Smooth muscle cell (in vitro differentiated cells): Measurements from ENCODE around the gene KCNIP4. TPM values are rescaled to one million over a fixed set of nuclear protein-coding genes. Genes with fewer than 3 reads are reported as not detected.
"Not testable (repeated sequence)": the region's sequence is repeated elsewhere in the genome, so short reads cannot be mapped to it uniquely, and the experiment has no call there.

Experiments
- DNase-seq: peaks from one replicate; lab custom pipeline; 2025; ENCODE audit not compliant: unreplicated experiment; lab: John Stamatoyannopoulos, UW
- H2AFZ ChIP-seq: fragments of 200-600 bp; sonication (generic); 2 replicates; pipeline ENCODE4 v1.6.0; 2016; ENCODE audit warnings: antibody characterized with exemption, low read depth, mild to moderate bottlenecking
- H3F3A ChIP-seq: fragments of 200-600 bp; sonication (generic); 2 replicates; pipeline ENCODE4 v1.6.0; 2017; ENCODE audit warnings: antibody characterized with exemption, low read depth
- H3K27ac ChIP-seq: fragments of 200-600 bp; sonication (generic); 2 replicates; pipeline ENCODE4 v1.5.1; 2016; ENCODE audit warnings: low read depth, mild to moderate bottlenecking
- H3K27me3 ChIP-seq: fragments of 200-600 bp; sonication (generic); 2 replicates; pipeline ENCODE4 v1.6.1; 2016; ENCODE audit warnings: low read depth, mild to moderate bottlenecking
- H3K36me3 ChIP-seq: fragments of 200-600 bp; sonication (generic); 2 replicates; pipeline ENCODE4 v1.5.1; 2016; ENCODE audit warnings: low read depth
- H3K4me1 ChIP-seq: fragments of 200-600 bp; sonication (generic); 2 replicates; pipeline ENCODE4 v1.5.1; 2016; ENCODE audit warnings: low read depth
- H3K4me2 ChIP-seq: fragments of 200-600 bp; sonication (generic); 2 replicates; pipeline ENCODE4 v1.6.0; 2016; ENCODE audit warnings: mild to moderate bottlenecking
- H3K4me3 ChIP-seq: fragments of 200-600 bp; sonication (generic); 2 replicates; pipeline ENCODE4 v1.5.1; 2016; ENCODE audit warnings: mild to moderate bottlenecking
- H3K79me2 ChIP-seq: fragments of 200-600 bp; sonication (generic); 2 replicates; pipeline ENCODE4 v1.6.0; 2016; ENCODE audit warnings: low read depth, mild to moderate bottlenecking
- H3K9ac ChIP-seq: fragments of 200-600 bp; sonication (generic); 2 replicates; pipeline ENCODE4 v1.6.0; 2016; ENCODE audit warnings: low read depth
- H3K9me3 ChIP-seq: fragments of 200-600 bp; sonication (generic); replicated peaks from 2 replicates; pipeline ENCODE4 v1.5.1; 2016; ENCODE audit warnings: low read depth
- H4K20me1 ChIP-seq: fragments of 200-600 bp; sonication (generic); 2 replicates; pipeline ENCODE4 v1.6.0; 2016; ENCODE audit warnings: low read depth
- CTCF ChIP-seq: fragments of 200-600 bp; sonication (generic); IDR thresholded peaks from 2 replicates; pipeline ENCODE4 v1.5.1; 2017; ENCODE audit warnings: borderline replicate concordance, mild to moderate bottlenecking, antibody characterized with exemption; ENCODE audit not compliant: insufficient read depth, poor library complexity, severe bottlenecking
- WGBS: methylation state at CpG from one replicate; pipeline ENCODE4 v1.1.7; 2016; ENCODE audit warnings: low lambda C conversion rate; 5-methylcytosine and 5-hydroxymethylcytosine counted together
- polyA plus RNA-seq: library from polyadenylated mRNA; unstranded; fragments of >200 nt; fragmentation: Nextera tagmentation; extraction: Ambion mirVana; gene quantifications from 2 replicates; pipeline ENCODE4 v1.2.1, GENCODE V29; 2016
- total RNA-seq: library from RNA; depleted of rRNA; stranded (reverse); fragments of >200 nt; gene quantifications from 2 replicates; pipeline ENCODE4 v1.2.3, GENCODE V29; 2014

Gene KCNIP4
- total RNA-seq: 0.18 TPM in 1 of 2 replicates, not detected in the other
- polyA plus RNA-seq: 0.07 and 0.44 TPM in 2 replicates

GRCh38 chr4:21948347-21949072 lies at the start of gene KCNIP4:
Gene KCNIP4 (minus strand): TSS chr4:21948772.
- WGBS: under 1% methylated on average over 42 of the region's 81 CpGs

GRCh38 chr4:21996618-21997017 lies 48.0 kb upstream of the KCNIP4 start:
- H3K27ac ChIP-seq, H3K4me2 ChIP-seq, H4K20me1 ChIP-seq, H3K36me3 ChIP-seq, DNase-seq, H3K4me3 ChIP-seq, H3K79me2 ChIP-seq, H3K27me3 ChIP-seq, H3K4me1 ChIP-seq, H3K9ac ChIP-seq, H3F3A ChIP-seq, H2AFZ ChIP-seq, H3K9me3 ChIP-seq: not testable (repeated sequence)
- 93% methylated on average over 9 of the region's 9 CpGs for WGBS

More at GRCh38 chr4:21948347-21949072, at the start of gene KCNIP4:
- Histone ChIP-seq H3K9ac (no peak within 1 kb of the TSS), H2AFZ (peak within 1 kb of the TSS; percentile 49), H3K4me2 (peak within 1 kb of the TSS; percentile 88), H4K20me1 (no peaks in the 10 kb centered on the region), H3K27ac (no peak within 1 kb of the TSS), H3K36me3 (no peaks in the 10 kb centered on the region), H3K4me3 (peak within 1 kb of the TSS; percentile 50), H3K79me2 (no peaks in the 10 kb centered on the region), H3K4me1 (no peaks in the 10 kb centered on the region), H3K9me3 (no peaks in the 10 kb centered on the region), H3K27me3 (peaks cover 66% of the 10 kb centered on the region), H3F3A (no peaks in the 10 kb centered on the region)
- DNase-seq: no peak
- TF ChIP-seq CTCF: no peak

GRCh38 chr4:21992330-21992729 lies 43.8 kb upstream of the KCNIP4 start:
- 83% methylated on average over 1 of the region's 1 CpG for WGBS
- H3K4me2 ChIP-seq: no peak overlapping the region
- H3F3A ChIP-seq: no peaks in the 10 kb centered on the region
- H3K36me3 ChIP-seq: no peaks in the 10 kb centered on the region
- no peaks in the 10 kb centered on the region for H4K20me1 ChIP-seq
- H3K27ac ChIP-seq: no peak overlapping the region
- H3K9ac ChIP-seq: no peak overlapping the region
- H3K4me1 ChIP-seq: no peaks in the 10 kb centered on the region
- H3K27me3 ChIP-seq: no peaks in the 10 kb centered on the region
- H3K79me2 ChIP-seq: no peaks in the 10 kb centered on the region
- no peaks in the 10 kb centered on the region for H3K9me3 ChIP-seq
- DNase-seq: no peak
- TF ChIP-seq CTCF: no peak
- no peak overlapping the region for H2AFZ ChIP-seq
- no peak overlapping the region for H3K4me3 ChIP-seq

GRCh38 chr4:21991562-21991961 lies 43.0 kb upstream of the KCNIP4 start:
- Histone ChIP-seq H3K79me2 (no peaks in the 10 kb centered on the region), H3K4me3 (no peak overlapping the region), H4K20me1 (no peaks in the 10 kb centered on the region), H2AFZ (no peak overlapping the region), H3K27me3 (no peaks in the 10 kb centered on the region), H3K27ac (no peak overlapping the region), H3K4me1 (no peaks in the 10 kb centered on the region), H3K4me2 (no peak overlapping the region), H3K9me3 (no peaks in the 10 kb centered on the region), H3K36me3 (no peaks in the 10 kb centered on the region), H3K9ac (no peak overlapping the region), H3F3A (no peaks in the 10 kb centered on the region)
- WGBS: 79% methylated on average over 1 of the region's 1 CpG
- DNase-seq: no peak
- no peak for TF ChIP-seq CTCF
